WTC11 (cell line): ENCODE measurements around the gene EMC10.

Experiments used
- ATF3 ChIP-seq: sonication (generic); formaldehyde crosslinking; conservative IDR thresholded peaks from 2 replicates; pipeline ENCODE4 v1.8.1; 2022; ENCODE audit warnings: mild to moderate bottlenecking, missing genetic modification reagents
- CTCF ChIP-seq: fragments of 200-600 bp; IDR thresholded peaks from 2 replicates; pipeline ENCODE4 v1.8.0; 2022; ENCODE audit warnings: antibody characterized with exemption
- ERG ChIP-seq: fragments of 250-450 bp; sonication (Bioruptor Pico); IDR thresholded peaks from 2 replicates; pipeline ENCODE4 v1.8.0; 2021; ENCODE audit warnings: mild to moderate bottlenecking
- GABPB1 ChIP-seq: sonication (generic); formaldehyde crosslinking; IDR thresholded peaks from 2 replicates; pipeline ENCODE4 v1.8.1; 2023; ENCODE audit warnings: mild to moderate bottlenecking, missing genetic modification reagents
- IRF2 ChIP-seq: sonication (generic); formaldehyde crosslinking; IDR thresholded peaks from 2 replicates; pipeline ENCODE4 v1.8.0; 2022; ENCODE audit warnings: low read depth, missing genetic modification reagents, borderline replicate concordance
- JAZF1 ChIP-seq: fragments of 250-450 bp; sonication (Bioruptor Pico); IDR thresholded peaks from 2 replicates; pipeline ENCODE4 v1.9.0; 2021; ENCODE audit warnings: moderate library complexity, mild to moderate bottlenecking, inconsistent platforms
- JUN ChIP-seq: sonication (generic); formaldehyde crosslinking; IDR thresholded peaks from 2 replicates; pipeline ENCODE4 v1.8.0; 2023; ENCODE audit warnings: mild to moderate bottlenecking, missing genetic modification reagents
- MAX ChIP-seq: sonication (generic); formaldehyde crosslinking; IDR thresholded peaks from 2 replicates; pipeline ENCODE4 v1.8.0; 2022; ENCODE audit warnings: mild to moderate bottlenecking, missing genetic modification reagents
- NFE2L1 ChIP-seq: sonication (generic); formaldehyde crosslinking; IDR thresholded peaks from 2 replicates; pipeline ENCODE4 v1.8.1; 2023; ENCODE audit warnings: missing genetic modification reagents
- NFYB ChIP-seq: sonication (generic); formaldehyde crosslinking; conservative IDR thresholded peaks from 2 replicates; pipeline ENCODE4 v1.8.0; 2022; ENCODE audit warnings: low read depth, missing genetic modification reagents
- NR1H2 ChIP-seq: sonication (generic); formaldehyde crosslinking; IDR thresholded peaks from 2 replicates; pipeline ENCODE4 v1.9.0; 2021; ENCODE audit warnings: mild to moderate bottlenecking, moderate library complexity, missing genetic modification reagents
- SMAD3 ChIP-seq: sonication (generic); formaldehyde crosslinking; IDR thresholded peaks from 2 replicates; pipeline ENCODE4 v1.8.0; 2022; ENCODE audit warnings: missing genetic modification reagents, mild to moderate bottlenecking, borderline replicate concordance
- USF2 ChIP-seq: sonication (generic); formaldehyde crosslinking; IDR thresholded peaks from 2 replicates; pipeline ENCODE4 v1.8.1; 2023; ENCODE audit warnings: mild to moderate bottlenecking, missing genetic modification reagents, moderate library complexity

GRCh38 chr19:50476907-50477238 lies 566 bp downstream of the EMC10 start:
- TF ChIP-seq IRF2 (CRISPR knock-in tag) = no peak
- TF ChIP-seq SMAD3 (CRISPR knock-in tag) = no peak
- no peak for TF ChIP-seq CTCF
- no peak for TF ChIP-seq GABPB1 (CRISPR knock-in tag)
- TF ChIP-seq USF2 (CRISPR knock-in tag) = no peak
- TF ChIP-seq NR1H2 = no peak
- TF ChIP-seq ATF3 = no peak
- TF ChIP-seq JUN (CRISPR knock-in tag) = no peak
- no peak for TF ChIP-seq ERG (CRISPR knock-in tag)
- TF ChIP-seq NFE2L1 = no peak
- no peak for TF ChIP-seq JAZF1
- TF ChIP-seq MAX (CRISPR knock-in tag) = no peak
- no peak for TF ChIP-seq NFYB (CRISPR knock-in tag)
